Right cardiac atrium (tissue), 5 donors: ENCODE measurements around the gene GNAT2. TPM values are rescaled to one million over a fixed set of nuclear protein-coding genes. Genes with fewer than 3 reads are reported as not detected.

Source experiments
- ATAC-seq, 2 donors: fragments of 200-7000 bp; cut with Tn5 transposase; one replicate each; pipeline versions ENCODE4 v1.8.0 to v1.9.1; 2020; ENCODE audit warnings: moderate library complexity in 2 of 2, mild to moderate bottlenecking in 1 of 2
- DNase-seq, 3 donors: peaks; one replicate each; pipeline ENCODE4 v3.0.0-alpha.2; 2020
- H3K27ac ChIP-seq: one replicate; pipeline ENCODE4 v1.5.1; 2013; ENCODE audit warnings: mild to moderate bottlenecking, low read length, control low read depth, moderate library complexity
- H3K27me3 ChIP-seq: one replicate; pipeline ENCODE4 v1.6.1; 2013; ENCODE audit not compliant: control insufficient read depth, insufficient read depth
- H3K4me1 ChIP-seq: one replicate; pipeline ENCODE4 v1.6.1; 2013; ENCODE audit warnings: low read length; ENCODE audit not compliant: control insufficient read depth, insufficient read depth
- H3K4me3 ChIP-seq: one replicate; pipeline ENCODE4 v1.5.1; 2013; ENCODE audit warnings: low read length, control low read depth
- H3K9me3 ChIP-seq: one replicate; pipeline ENCODE4 v1.6.1; 2013; ENCODE audit warnings: low read length; ENCODE audit not compliant: control insufficient read depth
- WGBS: extraction: QIAGEN DNeasy Blood & Tissue Kit; methylation state at CpG from one replicate; pipeline ENCODE4 v1.1.7; 2013; 5-methylcytosine and 5-hydroxymethylcytosine counted together
- intact Hi-C, 4 donors: fragments of 100-400 bp; cut with DNase I; formaldehyde crosslinking; loops; one replicate each; pipeline versions ENCODE4 v1.11.0 to v1.14.0; 2022 to 2023
- polyA plus RNA-seq: library from polyadenylated mRNA; stranded (reverse); fragments of 200-250 nt; gene quantifications from one replicate; pipeline ENCODE4 v1.2.3, GENCODE V29; 2013
- total RNA-seq, 4 donors: library from RNA; stranded (reverse); fragmentation: NEBNext Ultra II Directional; extraction: Animal tissue kit (Norgen Biotek cat#: 25700); gene quantifications; one replicate each; pipeline ENCODE4 v1.2.1, GENCODE V29; 2021
- donor health status: healthy with polysubstance abuse.
- donor health status: DM: no; HTN: yes; CAD: no.
- donor health status: DM: no; HTN: no; CAD: no.
- donor health status: DM: no; HTN: yes; CAD: no; lungs with severe emphysema.
- donor health status: DM: yes; HTN: yes; CAD: no.

The GNAT2 gene
- total and polyA plus RNA-seq, 5 donors, result not detected

DNA sequence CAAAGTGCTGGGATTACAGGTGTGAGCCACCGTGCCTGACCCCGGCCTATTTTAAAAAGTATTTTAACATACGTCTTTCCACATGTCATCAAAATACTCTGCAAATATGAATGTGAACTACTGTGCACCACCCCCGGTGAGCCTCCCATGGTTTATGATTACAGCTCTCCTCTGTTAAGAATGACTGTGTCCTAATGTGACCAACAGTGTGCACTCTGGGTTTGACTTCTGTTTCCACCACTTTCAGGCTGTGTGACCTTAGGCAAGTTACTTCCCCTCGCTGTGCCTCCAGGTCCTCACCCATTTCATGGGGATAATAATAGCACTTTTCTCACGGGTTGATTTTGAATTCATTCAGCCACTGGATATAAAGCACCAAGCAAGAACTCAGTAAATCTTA, 14.9 kb upstream of the GNAT2 start:
- no peak for DNase-seq
- intact Hi-C loops, result loop anchor here in 3 of 4 donors (5.0 to 10.0 kb wide), 2 partner anchors 87 to 351 kb away; partner anchors contain the start of genes GNAI3 (in 2 of the 3) and AHCYL1 (in 1 of the 3)

GRCh38 chr1:109632671-109633346, 13.4 kb upstream of the GNAT2 start:
- DNase-seq (peak in 2 of 3 donors; percentile 14 to 78), ATAC-seq (peak in 1 of 2 donors; percentile 29)
- H3K9me3 ChIP-seq, result no peaks in the 10 kb centered on the region
- 54% methylated on average over 5 of the region's 5 CpGs for WGBS
- no peak overlapping the region for H3K4me3 ChIP-seq
- intact Hi-C loops, result loop anchor here in 3 of 4 donors (5.0 to 10.0 kb wide), 2 partner anchors 86 to 352 kb away; partner anchors contain the start of genes GNAI3 (in 2 of the 3) and AHCYL1 (in 1 of the 3)
- H3K27me3 ChIP-seq, result no peaks in the 10 kb centered on the region
- H3K4me1 ChIP-seq, result peaks cover 2% of the 10 kb centered on the region
- no peak overlapping the region for H3K27ac ChIP-seq

More for the DNA sequence above, 14.9 kb upstream of the GNAT2 start:
- Histone ChIP-seq H3K4me1 (peaks cover 2% of the 10 kb centered on the region), H3K27me3 (no peaks in the 10 kb centered on the region), H3K9me3 (no peaks in the 10 kb centered on the region), H3K27ac (no peak overlapping the region), H3K4me3 (no peak overlapping the region)
- WGBS, result 80% methylated on average over 6 of the region's 6 CpGs
- no peak for ATAC-seq

DNA sequence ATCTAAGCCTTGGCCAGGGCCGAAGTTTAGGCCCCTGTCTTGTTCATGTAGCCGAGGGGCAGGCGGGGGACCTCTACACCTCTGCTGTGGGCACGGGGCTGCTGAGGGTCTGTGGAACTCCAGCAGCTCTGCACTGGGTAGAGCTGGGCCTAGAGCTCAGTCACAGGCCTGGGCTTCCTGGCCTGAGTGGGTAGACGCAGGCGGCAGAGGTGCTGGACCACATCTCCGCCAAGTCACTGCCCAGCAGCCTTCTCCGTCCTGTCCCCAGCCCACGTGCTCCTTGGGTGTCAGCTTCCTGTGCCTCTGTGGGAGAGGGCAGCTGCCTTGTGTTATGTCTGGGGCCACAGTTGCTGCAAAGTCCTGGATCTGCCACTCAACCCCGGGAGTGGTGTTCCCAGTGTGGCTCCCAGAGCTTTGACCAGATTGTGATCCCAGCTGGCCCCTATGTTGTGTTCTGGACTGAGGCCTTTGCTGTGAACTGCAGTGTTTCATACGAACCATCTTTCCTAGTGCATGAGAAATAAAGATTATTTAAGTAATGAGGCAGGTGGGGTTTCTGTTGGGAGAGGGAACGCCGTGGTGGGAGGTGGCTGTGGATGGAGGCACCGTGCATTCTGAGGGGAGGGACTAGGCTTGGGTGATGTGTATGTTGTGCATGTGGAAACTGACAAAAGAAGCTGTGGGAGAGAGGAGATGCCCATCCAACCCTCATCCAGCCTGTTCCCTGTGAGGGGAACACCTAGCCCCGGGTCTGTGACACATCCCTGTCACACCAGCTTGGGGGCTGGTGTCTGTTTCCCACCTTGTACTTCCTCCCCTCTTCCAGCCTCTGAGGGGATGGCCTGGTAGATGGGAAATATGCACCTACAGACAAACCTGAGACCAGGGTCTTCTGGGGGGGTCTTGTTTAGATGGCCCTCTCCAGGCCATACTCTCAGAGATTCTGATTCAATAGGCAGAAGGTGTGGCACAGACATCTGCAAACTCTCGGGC, 12.4 kb upstream of the GNAT2 start:
- Histone ChIP-seq H3K4me3 (no peak overlapping the region), H3K27me3 (no peaks in the 10 kb centered on the region), H3K4me1 (peaks cover 2% of the 10 kb centered on the region), H3K9me3 (no peaks in the 10 kb centered on the region), H3K27ac (no peak overlapping the region)
- 81% methylated on average over 16 of the region's 16 CpGs for WGBS
- intact Hi-C loops, result loop anchor here in 3 of 4 donors (5.0 to 10.0 kb wide), 2 partner anchors 85 to 353 kb away; partner anchors contain the start of genes GNAI3 (in 2 of the 3) and AHCYL1 (in 1 of the 3)
- peak in 1 of 3 donors; percentile 26 for DNase-seq
- ATAC-seq, result no peak

DNA sequence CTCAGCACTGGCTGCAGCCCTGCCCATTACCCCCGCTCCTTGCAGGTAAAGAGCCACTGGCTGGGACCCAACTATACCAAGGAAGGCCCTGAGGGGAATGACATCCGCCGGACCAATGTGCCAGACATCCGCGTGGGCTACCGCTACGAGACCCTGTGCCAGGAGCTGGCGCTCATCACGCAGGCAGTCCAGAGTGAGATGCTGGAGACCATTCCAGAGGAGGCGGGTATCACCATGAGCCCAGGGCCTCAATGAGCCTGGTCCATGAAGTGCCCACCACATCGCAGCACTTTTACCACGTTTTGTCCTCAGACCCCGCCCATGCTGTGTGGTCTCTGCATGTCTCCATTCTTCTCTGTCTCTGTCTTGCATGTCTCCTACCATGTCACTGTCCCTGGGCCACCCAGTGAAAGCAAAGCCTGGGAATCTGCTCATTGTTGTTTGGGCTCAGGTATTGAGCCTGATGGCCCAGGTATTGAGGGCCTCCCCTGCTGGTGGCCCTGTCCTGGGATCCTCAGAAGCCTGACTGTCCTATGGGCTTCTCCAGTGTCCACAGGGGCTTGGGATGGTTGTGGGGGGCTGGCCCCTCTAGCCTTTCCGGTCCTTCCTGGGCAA, 11.6 kb upstream of the GNAT2 start:
- H3K4me3 ChIP-seq, result no peak overlapping the region
- DNase-seq (peak in 1 of 3 donors; percentile 32), ATAC-seq (no peak)
- H3K9me3 ChIP-seq, result no peaks in the 10 kb centered on the region
- H3K27me3 ChIP-seq, result no peaks in the 10 kb centered on the region
- WGBS, result 97% methylated on average over 14 of the region's 14 CpGs
- intact Hi-C loops, result loop anchor here in 3 of 4 donors (5.0 to 10.0 kb wide), 2 partner anchors 84 to 354 kb away; partner anchors contain the start of genes GNAI3 (in 2 of the 3) and AHCYL1 (in 1 of the 3)
- H3K27ac ChIP-seq, result no peak overlapping the region
- peaks cover 2% of the 10 kb centered on the region for H3K4me1 ChIP-seq

DNA sequence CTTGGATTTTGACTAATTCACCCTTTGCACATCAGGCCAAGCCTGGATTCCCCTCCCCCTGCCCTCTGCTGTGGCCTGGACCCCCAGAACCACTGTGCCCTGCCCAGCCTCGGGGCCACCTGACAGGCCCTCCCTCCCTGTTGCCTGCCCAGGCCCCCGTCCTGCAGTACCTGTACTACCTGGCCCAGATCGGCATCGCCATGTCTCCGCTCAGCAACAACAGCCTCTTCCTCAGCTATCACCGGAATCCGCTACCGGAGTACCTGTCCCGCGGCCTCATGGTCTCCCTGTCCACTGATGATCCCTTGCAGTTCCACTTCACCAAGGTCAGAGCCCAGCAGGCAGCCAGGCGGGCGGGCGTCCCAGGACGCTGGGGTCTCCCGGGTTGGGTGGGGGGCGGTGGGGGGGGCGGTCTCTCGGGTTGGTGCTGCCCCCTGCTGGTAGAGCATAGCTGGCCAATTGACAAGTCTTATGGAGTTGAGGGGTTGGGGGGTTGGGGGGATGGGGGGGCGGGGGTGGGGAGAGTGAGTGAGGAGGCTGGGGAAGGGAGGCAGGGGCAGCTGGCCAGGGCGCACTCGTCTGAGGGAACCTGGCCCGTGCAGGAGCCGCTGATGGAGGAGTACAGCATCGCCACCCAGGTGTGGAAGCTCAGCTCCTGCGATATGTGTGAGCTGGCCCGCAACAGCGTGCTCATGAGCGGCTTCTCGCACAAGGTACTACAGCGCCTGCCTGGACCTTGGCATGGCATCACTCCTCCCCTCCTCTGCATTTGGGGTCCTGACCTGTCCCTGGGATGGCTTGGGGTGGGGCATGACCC, 10.9 kb upstream of the GNAT2 start:
- Histone ChIP-seq H3K4me1 (no peaks in the 10 kb centered on the region), H3K27me3 (no peaks in the 10 kb centered on the region), H3K27ac (no peak overlapping the region), H3K9me3 (no peaks in the 10 kb centered on the region), H3K4me3 (no peak overlapping the region)
- peak in 2 of 3 donors; percentile 58 to 62 for DNase-seq
- ATAC-seq, result no peak
- WGBS, result 79% methylated on average over 30 of the region's 30 CpGs
- intact Hi-C loops, result loop anchor here in 3 of 4 donors (5.0 to 10.0 kb wide), 2 partner anchors 83 to 355 kb away; partner anchors contain the start of genes GNAI3 (in 2 of the 3) and AHCYL1 (in 1 of the 3)

GRCh38 chr1:109629372-109630030, 10.1 kb upstream of the GNAT2 start:
- Histone ChIP-seq H3K27me3 (no peaks in the 10 kb centered on the region), H3K4me1 (no peaks in the 10 kb centered on the region), H3K4me3 (no peak overlapping the region), H3K27ac (no peak overlapping the region), H3K9me3 (no peaks in the 10 kb centered on the region)
- 90% methylated on average over 10 of the region's 10 CpGs for WGBS
- DNase-seq (peak in 1 of 3 donors; percentile 22), ATAC-seq (no peak)
- intact Hi-C loops, result loop anchor here (2.0 to 10.0 kb wide), 3 partner anchors 82 to 355 kb away; partner anchors contain the start of genes GNAI3 (in 2 of the 4) and AHCYL1 (in 1 of the 4)

DNA sequence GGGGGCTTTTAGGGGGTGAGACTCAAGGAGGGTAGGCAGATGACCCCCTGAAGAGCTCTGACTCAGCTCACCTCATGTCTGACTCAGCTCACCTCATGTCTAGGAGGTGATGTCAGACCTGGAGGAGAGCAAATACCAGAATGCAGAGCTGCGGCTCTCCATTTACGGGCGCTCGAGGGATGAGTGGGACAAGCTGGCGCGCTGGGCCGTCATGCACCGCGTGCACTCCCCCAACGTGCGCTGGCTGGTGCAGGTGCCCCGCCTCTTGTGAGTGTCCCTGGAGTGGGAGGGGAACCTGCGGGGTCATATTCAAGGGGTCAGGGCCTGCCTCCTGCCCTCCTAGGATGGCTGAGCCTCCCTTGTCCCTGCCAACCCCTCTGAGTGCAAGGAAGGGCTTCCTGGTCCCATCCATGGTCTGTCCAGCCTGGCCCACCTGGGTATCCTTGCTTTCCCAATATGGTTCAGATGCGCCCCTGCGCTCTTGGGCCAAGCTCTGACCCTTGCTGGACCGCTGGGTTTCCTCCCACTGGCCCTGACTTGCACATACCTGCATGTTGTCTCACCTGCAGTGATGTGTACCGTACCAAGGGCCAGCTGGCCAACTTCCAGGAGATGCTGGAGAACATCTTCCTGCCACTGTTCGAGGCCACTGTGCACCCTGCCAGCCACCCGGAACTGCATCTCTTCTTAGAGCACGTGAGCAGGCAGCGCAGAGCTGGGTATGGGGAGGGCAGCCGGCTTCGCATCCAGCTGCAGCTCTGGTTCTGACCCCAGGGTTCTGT, 9.3 kb upstream of the GNAT2 start:
- ATAC-seq (no peak), DNase-seq (peak in 1 of 3 donors; percentile 50)
- intact Hi-C loops, result loop anchor here in 1 of 4 donors (2.0 kb wide), 1 partner anchor 82 kb away; no protein-coding TSS in a partner anchor
- 88% methylated on average over 23 of the region's 23 CpGs for WGBS
- Histone ChIP-seq H3K27ac (no peak overlapping the region), H3K4me1 (no peaks in the 10 kb centered on the region), H3K27me3 (no peaks in the 10 kb centered on the region), H3K4me3 (no peak overlapping the region), H3K9me3 (no peaks in the 10 kb centered on the region)

- intact Hi-C loops, result loop anchor here in 1 of 4 donors (2.0 kb wide), 1 partner anchor 81 kb away; no protein-coding TSS in a partner anchor
- H3K4me1 ChIP-seq, result peaks cover 6% of the 10 kb centered on the region
- H3K9me3 ChIP-seq, result no peaks in the 10 kb centered on the region
- no peaks in the 10 kb centered on the region for H3K27me3 ChIP-seq
- no peak for ATAC-seq
- H3K4me3 ChIP-seq, result no peak overlapping the region
- DNase-seq, result peak in 1 of 3 donors; percentile 13
- 94% methylated on average over 23 of the region's 23 CpGs for WGBS
- no peak overlapping the region for H3K27ac ChIP-seq
Measured at GRCh38 chr1:109627692-109628399, 8.4 kb upstream of the GNAT2 start.
